Activated T-cell treated with anti-CD3 and anti-CD28 coated beads for 24 hours (primary cell): ENCODE results near the gene C1QTNF2.

Experiments
- DNase-seq: peaks from one replicate; pipeline ENCODE4 v3.0.0-alpha.2; 2020; ENCODE audit warnings: low read depth

C1QTNF2 gene

GRCh38 chr5:160371294-160371693, 868 bp upstream of the C1QTNF2 start:
- no peak for DNase-seq

GRCh38 chr5:160370713-160371034, 248 bp upstream of the C1QTNF2 start:
- DNase-seq = no peak

GRCh38 chr5:160367885-160368284, 2.5 kb downstream of the C1QTNF2 start:
- no peak for DNase-seq

GRCh38 chr5:160367261-160367660, 3.2 kb downstream of the C1QTNF2 start:
- no peak for DNase-seq

- DNase-seq = no peak
Measured at GRCh38 chr5:160366230-160366629, 4.2 kb downstream of the C1QTNF2 start.

- DNase-seq = no peak
Measured at GRCh38 chr5:160363660-160364395, 6.6 kb downstream of the C1QTNF2 start.

GRCh38 chr5:160363211-160363610, 7.2 kb downstream of the C1QTNF2 start:
- no peak for DNase-seq

- DNase-seq = no peak
Measured at GRCh38 chr5:160361624-160362228, 8.7 kb downstream of the C1QTNF2 start.

- DNase-seq = no peak
Measured at GRCh38 chr5:160360310-160360709, 10.1 kb downstream of the C1QTNF2 start.

GRCh38 chr5:160359816-160360215, 10.6 kb downstream of the C1QTNF2 start:
- DNase-seq = no peak

- no peak for DNase-seq
Measured at GRCh38 chr5:160359242-160359641, 11.2 kb downstream of the C1QTNF2 start.

- DNase-seq = no peak
Measured at GRCh38 chr5:160357861-160358411, 12.5 kb downstream of the C1QTNF2 start.

- no peak for DNase-seq
Measured at GRCh38 chr5:160357394-160357793, 13.0 kb downstream of the C1QTNF2 start.

GRCh38 chr5:160356550-160357347, 13.7 kb downstream of the C1QTNF2 start:
- no peak for DNase-seq

- no peak for DNase-seq
Measured at GRCh38 chr5:160354666-160355065, 15.8 kb downstream of the C1QTNF2 start.

- DNase-seq = no peak
Measured at GRCh38 chr5:160353379-160353778, 17.0 kb downstream of the C1QTNF2 start.

- no peak for DNase-seq
Measured at GRCh38 chr5:160352308-160352707, 18.1 kb downstream of the C1QTNF2 start.

GRCh38 chr5:160349935-160350303, 20.5 kb downstream of the C1QTNF2 start:
- no peak for DNase-seq

GRCh38 chr5:160349249-160349934, 21.0 kb downstream of the C1QTNF2 start:
- DNase-seq = no peak

GRCh38 chr5:160348080-160348479, 22.3 kb downstream of the C1QTNF2 start:
- DNase-seq = no peak

GRCh38 chr5:160347448-160347847, 23.0 kb downstream of the C1QTNF2 start:
- no peak for DNase-seq

GRCh38 chr5:160342413-160342941, 27.9 kb downstream of the C1QTNF2 start:
- no peak for DNase-seq
